H9 (cell line): ENCODE measurements around the gene CD200. TPM values are rescaled to one million over a fixed set of nuclear protein-coding genes. Genes with fewer than 3 reads are reported as not detected.

Experiments
- DNase-seq: peaks from one replicate; pipeline ENCODE4 v3.0.0-alpha.2; 2017
- H2AFZ ChIP-seq: one replicate; pipeline ENCODE4 v1.6.1; 2013; ENCODE audit warnings: mild to moderate bottlenecking, low read length, control low read depth, moderate library complexity
- H2AK5ac ChIP-seq: 2 replicates; pipeline ENCODE4 v1.6.1; 2013; ENCODE audit warnings: low read length, control low read depth, mixed read lengths; ENCODE audit not compliant: insufficient read length
- H2BK120ac ChIP-seq: one replicate; pipeline ENCODE4 v1.6.1; 2013; ENCODE audit warnings: low read depth, mild to moderate bottlenecking, low read length, control low read depth, inconsistent platforms; ENCODE audit not compliant: poor library complexity, severe bottlenecking
- H2BK12ac ChIP-seq: 2 replicates; pipeline ENCODE4 v1.6.1; 2013; ENCODE audit warnings: low read length, control low read depth, mixed read lengths, low read depth; ENCODE audit not compliant: insufficient read length
- H2BK15ac ChIP-seq: 2 replicates; pipeline ENCODE4 v1.6.1; 2013; ENCODE audit warnings: low read depth, low read length, control low read depth
- H2BK20ac ChIP-seq: one replicate; pipeline ENCODE4 v1.6.1; 2013; ENCODE audit warnings: low read depth, mild to moderate bottlenecking, low read length, control low read depth, inconsistent platforms; ENCODE audit not compliant: poor library complexity, severe bottlenecking
- H2BK5ac ChIP-seq: 2 replicates; pipeline ENCODE4 v1.6.1; 2013; ENCODE audit warnings: low read length, control low read depth, mixed read lengths; ENCODE audit not compliant: insufficient read length
- H3K14ac ChIP-seq: 2 replicates; pipeline ENCODE4 v1.6.1; 2013; ENCODE audit warnings: low read length, control low read depth; ENCODE audit not compliant: insufficient read depth
- H3K18ac ChIP-seq: 2 replicates; pipeline ENCODE4 v1.6.1; 2013; ENCODE audit warnings: low read depth, mild to moderate bottlenecking, mixed read lengths, low read length, control low read depth; ENCODE audit not compliant: insufficient read length
- H3K23ac ChIP-seq: 2 replicates; pipeline ENCODE4 v1.6.1; 2013; ENCODE audit warnings: low read length, control low read depth, mixed read lengths, low read depth; ENCODE audit not compliant: insufficient read length
- H3K23me2 ChIP-seq: 2 replicates; pipeline ENCODE4 v1.6.1; 2013; ENCODE audit warnings: low read depth, mild to moderate bottlenecking, mixed read lengths, low read length, control low read depth; ENCODE audit not compliant: insufficient read length, poor library complexity, severe bottlenecking
- H3K27ac ChIP-seq: 2 replicates; pipeline ENCODE4 v1.5.1; 2013; ENCODE audit warnings: low read length, control low read depth, mixed read lengths, low read depth; ENCODE audit not compliant: insufficient read length
- H3K27me3 ChIP-seq: 2 replicates; pipeline ENCODE4 v1.6.1; 2013; ENCODE audit warnings: low read length, control low read depth, inconsistent platforms; ENCODE audit not compliant: insufficient read depth
- H3K4ac ChIP-seq: 2 replicates; pipeline ENCODE4 v1.6.1; 2013; ENCODE audit warnings: low read depth, mild to moderate bottlenecking, control low read depth, inconsistent platforms, low read length, moderate library complexity
- H3K4me1 ChIP-seq: 2 replicates; pipeline ENCODE4 v1.6.1; 2013; ENCODE audit warnings: low read length, control low read depth, inconsistent platforms; ENCODE audit not compliant: insufficient read depth
- H3K4me2 ChIP-seq: 2 replicates; pipeline ENCODE4 v1.6.1; 2013; ENCODE audit warnings: low read length, control low read depth, mixed read lengths; ENCODE audit not compliant: insufficient read length, insufficient read depth
- H3K56ac ChIP-seq: 2 replicates; pipeline ENCODE4 v1.6.1; 2013; ENCODE audit warnings: low read depth, mild to moderate bottlenecking, mixed read lengths, low read length, control low read depth; ENCODE audit not compliant: insufficient read length
- H3K79me1 ChIP-seq: 2 replicates; pipeline ENCODE4 v1.6.1; 2013; ENCODE audit warnings: low read depth, mild to moderate bottlenecking, moderate library complexity, low read length, control low read depth, inconsistent platforms; ENCODE audit not compliant: insufficient read depth, poor library complexity, severe bottlenecking
- H3K79me2 ChIP-seq: 2 replicates; pipeline ENCODE4 v1.6.1; 2013; ENCODE audit warnings: low read length, control low read depth, inconsistent platforms; ENCODE audit not compliant: insufficient read depth
- H3K9ac ChIP-seq: 2 replicates; pipeline ENCODE4 v1.6.1; 2013; ENCODE audit warnings: low read length, control low read depth, mixed read lengths; ENCODE audit not compliant: insufficient read length; ENCODE audit errors: extremely low read depth
- H3K9me3 ChIP-seq: one replicate; pipeline ENCODE4 v1.6.1; 2013; ENCODE audit warnings: low read depth, low read length, inconsistent platforms; ENCODE audit not compliant: control insufficient read depth
- H3T11ph ChIP-seq: one replicate; pipeline ENCODE4 v1.6.1; 2013; ENCODE audit warnings: mild to moderate bottlenecking, low read length, control low read depth, inconsistent platforms
- H4K20me1 ChIP-seq: one replicate; pipeline ENCODE4 v1.6.1; 2013; ENCODE audit not compliant: control insufficient read depth, insufficient read length, insufficient read depth
- H4K5ac ChIP-seq: 2 replicates; pipeline ENCODE4 v1.6.1; 2013; ENCODE audit warnings: low read depth, mild to moderate bottlenecking, mixed read lengths, low read length, control low read depth; ENCODE audit not compliant: insufficient read length
- H4K8ac ChIP-seq: replicated peaks from 2 replicates; pipeline ENCODE4 v1.6.1; 2013; ENCODE audit warnings: low read length, control low read depth, mixed read lengths, low read depth; ENCODE audit not compliant: insufficient read length
- H4K91ac ChIP-seq: 2 replicates; pipeline ENCODE4 v1.6.1; 2013; ENCODE audit warnings: low read depth, mild to moderate bottlenecking, moderate library complexity, mixed read lengths, low read length, control low read depth; ENCODE audit not compliant: insufficient read length
- H3K27ac Mint-ChIP-seq, 3 experiments: 2 replicates in 2 of 3; 3 replicates in 1 of 3; pipeline ENCODE4 v1.8.0; 2020 to 2021; ENCODE audit warnings: mixed read lengths in 3 of 3, mild to moderate bottlenecking in 1 of 3, moderate library complexity in 1 of 3
- H3K27me3 Mint-ChIP-seq: 2 replicates; pipeline ENCODE4 v1.8.0; 2021; ENCODE audit warnings: low read depth, mild to moderate bottlenecking, moderate library complexity, mixed read lengths
- H3K36me3 Mint-ChIP-seq, 3 experiments: 2 replicates in 2 of 3; 3 replicates in 1 of 3; pipeline ENCODE4 v1.8.0; 2020 to 2021; ENCODE audit warnings: low read depth in 3 of 3, mixed read lengths in 3 of 3; ENCODE audit not compliant: insufficient read depth in 1 of 3
- H3K4me1 Mint-ChIP-seq, 2 experiments: 2 replicates each; pipeline ENCODE4 v1.8.0; 2020; ENCODE audit warnings: mixed read lengths in 2 of 2
- H3K4me3 Mint-ChIP-seq, 2 experiments: 2 replicates in 1 of 2; 3 replicates in 1 of 2; pipeline ENCODE4 v1.8.0; 2020 to 2021; ENCODE audit warnings: mild to moderate bottlenecking in 2 of 2, mixed read lengths in 2 of 2, moderate library complexity in 1 of 2
- H3K9me3 Mint-ChIP-seq, 2 experiments: 2 replicates in 1 of 2; 3 replicates in 1 of 2; pipeline ENCODE4 v1.8.0; 2020; ENCODE audit warnings: mild to moderate bottlenecking in 2 of 2, mixed read lengths in 2 of 2, moderate library complexity in 1 of 2
- CTCF ChIP-seq: fragments of 200-600 bp; sonication (generic); conservative IDR thresholded peaks from 3 replicates; pipeline ENCODE4 v1.8.0; 2021; ENCODE audit warnings: antibody characterized with exemption, mild to moderate bottlenecking
- WGBS: extraction: QIAGEN DNeasy Blood & Tissue Kit; methylation state at CpG from one replicate; pipeline ENCODE4 v1.1.7; 2013; ENCODE audit warnings: missing lambda C conversion rate, low lambda C conversion rate, mixed read lengths; ENCODE audit not compliant: insufficient read length; ENCODE audit errors: extremely low coverage; 5-methylcytosine and 5-hydroxymethylcytosine counted together
- total RNA-seq: library from RNA; stranded (reverse); gene quantifications from 2 replicates; pipeline ENCODE4 v1.2.1, GENCODE V29; 2021

The CD200 gene
- total RNA-seq, 1 experiment from 2014 or later, result 51.6 TPM

DNA sequence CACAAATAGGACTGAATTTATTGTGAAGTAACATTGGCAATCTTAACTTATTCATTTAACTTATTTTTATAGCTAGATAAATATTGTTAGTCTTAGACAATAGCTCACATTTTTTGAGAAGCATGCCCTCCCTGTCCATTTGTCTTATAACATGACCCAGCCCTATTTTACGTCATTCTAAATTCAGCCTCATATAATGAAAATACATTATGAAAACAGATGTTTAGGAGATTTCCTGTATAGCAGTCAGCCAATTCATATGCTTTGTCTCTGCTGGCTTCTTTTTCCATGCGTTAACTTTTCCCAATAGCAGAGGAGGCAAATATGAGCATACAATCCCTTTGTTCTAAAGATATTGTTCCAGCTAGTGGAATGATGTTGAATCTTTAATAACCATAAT, 29.3 kb downstream of the CD200 start:
- no peak for DNase-seq
- no peaks in the 10 kb centered on the region for H3K23me2 ChIP-seq
- no peak overlapping the region for H3K14ac ChIP-seq
- H3K4me2 ChIP-seq, result no peak overlapping the region
- no peaks in the 10 kb centered on the region for H4K20me1 ChIP-seq
- H3T11ph ChIP-seq, result no peak overlapping the region
- H2AK5ac ChIP-seq, result no peak overlapping the region
- H3K4me1 Mint-ChIP-seq, result peaks cover 28 to 35% of the 10 kb centered on the region in 2 experiments
- no CpG with 5 or more reads among the region's 2 CpGs for WGBS
- H2BK5ac ChIP-seq, result no peak overlapping the region
- no peak overlapping the region for H2AFZ ChIP-seq
- peaks cover 44 to 62% (median 52%) of the 10 kb centered on the region in 3 experiments; a peak in 6 of 7 replicates for H3K36me3 Mint-ChIP-seq
- no peak overlapping the region for H3K27ac Mint-ChIP-seq
- no peaks in the 10 kb centered on the region for H3K27me3 Mint-ChIP-seq
- no peaks in the 10 kb centered on the region for H3K9me3 Mint-ChIP-seq
- no peak overlapping the region for H2BK120ac ChIP-seq
- peaks cover 9% of the 10 kb centered on the region for H3K4me1 ChIP-seq
- H3K4me3 Mint-ChIP-seq, result no peak overlapping the region
- no peak overlapping the region for H4K8ac ChIP-seq
- no peak overlapping the region for H4K91ac ChIP-seq
- no peak overlapping the region for H3K4ac ChIP-seq
- H3K27ac ChIP-seq, result no peak overlapping the region
- H3K27me3 ChIP-seq, result no peaks in the 10 kb centered on the region
- H3K23ac ChIP-seq, result no peak overlapping the region
- no peaks in the 10 kb centered on the region for H3K79me1 ChIP-seq
- no peaks in the 10 kb centered on the region for H3K9me3 ChIP-seq
- H2BK12ac ChIP-seq, result no peak overlapping the region
- no peak overlapping the region for H2BK20ac ChIP-seq
- H2BK15ac ChIP-seq, result no peak overlapping the region
- no peak overlapping the region for H3K18ac ChIP-seq
- no peak overlapping the region for H3K9ac ChIP-seq
- H4K5ac ChIP-seq, result no peak overlapping the region
- no peaks in the 10 kb centered on the region for H3K79me2 ChIP-seq
- TF ChIP-seq CTCF, result no peak
- H3K56ac ChIP-seq, result no peak overlapping the region
